K562 (cell line): ENCODE results near the gene SLC7A11. TPM values are rescaled to one million over a fixed set of nuclear protein-coding genes. Genes with fewer than 3 reads are reported as not detected.

Experiments used
- ATAC-seq: fragments of 200-7000 bp; cut with Tn5 transposase; 3 replicates; pipeline ENCODE4 v1.9.1; 2020; ENCODE audit warnings: moderate library complexity
- BruUV-seq: library from RNA; stranded (reverse); fragments of 400-500 nt; replicated peaks from 2 replicates; lab custom pipeline; 2021; lab: Mats Ljungman, UMichigan
- CTCF ChIA-PET: fragments of 300-600 bp; formaldehyde crosslinking; extraction: SDS; loops from one replicate; lab custom pipeline; 2021; ENCODE audit warnings: low intra/inter-chr PET ratio; lab: Yijun Ruan, JAX
- POLR2A ChIA-PET: fragments of 300-600, 350-650 bp; sonication (Branson Sonifier 250); formaldehyde crosslinking; extraction: SDS; loops from one replicate; lab custom pipeline; 2021; ENCODE audit warnings: antibody characterized with exemption, inconsistent platforms; lab: Yijun Ruan, JAX
- DNase-seq, 4 experiments: peaks; one replicate each; pipeline versions ENCODE4 v3.0.0 to v3.0.0-alpha.2; 2011 to 2018; ENCODE audit warnings: low spot score in 3 of 4, mixed read lengths in 3 of 4; ENCODE audit errors: extremely low read depth in 1 of 4
- FAIRE-seq: peaks from 2 replicates; lab custom pipeline; 2011; peaks lifted over from hg19 to GRCh38; lab: Jason Lieb, UNC
- H2AFZ ChIP-seq: 2 replicates; pipeline ENCODE4 v1.6.0; 2011; ENCODE audit warnings: low read depth, low read length, control low read depth, inconsistent platforms
- H3K27ac ChIP-seq: fragments of 200-600 bp; 3 replicates; pipeline ENCODE4 v1.8.0; 2011; ENCODE audit warnings: low read depth, mild to moderate bottlenecking, control low read depth, inconsistent platforms, low read length, moderate library complexity, mixed read lengths; ENCODE audit errors: extremely low read depth
- H3K27me3 ChIP-seq, 2 experiments: fragments of 300-600 bp in 1 of 2; 2 replicates in 1 of 2; 3 replicates in 1 of 2; pipeline versions ENCODE4 v1.6.0 to v1.8.0; 2011; ENCODE audit warnings: inconsistent platforms in 2 of 2, low read length in 2 of 2, mild to moderate bottlenecking in 1 of 2, mixed read lengths in 1 of 2, moderate library complexity in 1 of 2; ENCODE audit not compliant: control insufficient read depth in 2 of 2, insufficient read depth in 2 of 2
- H3K36me3 ChIP-seq: fragments of 300-600 bp; 3 replicates; pipeline ENCODE4 v1.8.0; 2011; ENCODE audit warnings: mild to moderate bottlenecking, low read length, inconsistent platforms; ENCODE audit not compliant: control insufficient read depth, insufficient read depth
- H3K4me1 ChIP-seq, 2 experiments: fragments of 200-600 bp in 1 of 2; replicated peaks in 1 of 2; 2 replicates in 1 of 2; 3 replicates in 1 of 2; pipeline versions ENCODE4 v1.5.1 to v1.8.0; 2011; ENCODE audit warnings: inconsistent platforms in 2 of 2, low read length in 2 of 2, mild to moderate bottlenecking in 1 of 2, mixed read lengths in 1 of 2, moderate library complexity in 1 of 2; ENCODE audit not compliant: control insufficient read depth in 2 of 2, insufficient read depth in 2 of 2
- H3K4me2 ChIP-seq: 2 replicates; pipeline ENCODE4 v1.6.1; 2011; ENCODE audit warnings: low read length, control low read depth, inconsistent platforms, mixed read lengths; ENCODE audit not compliant: insufficient read depth
- H3K4me3 ChIP-seq: fragments of 200-600 bp; sonication (generic), shearing (Covaris generic); 2 replicates; pipeline ENCODE4 v1.5.1; 2016; ENCODE audit warnings: control low read depth, inconsistent platforms
- H3K79me2 ChIP-seq: fragments of 200-600 bp; 3 replicates; pipeline ENCODE4 v1.8.0; 2011; ENCODE audit warnings: low read length, inconsistent platforms; ENCODE audit not compliant: control insufficient read depth, insufficient read depth
- H3K9ac ChIP-seq, 2 experiments: 2 replicates each; pipeline versions ENCODE4 v1.6.0 to v1.6.1; 2011; ENCODE audit warnings: low read depth in 2 of 2, low read length in 2 of 2, control low read depth in 1 of 2, inconsistent platforms in 1 of 2, mild to moderate bottlenecking in 1 of 2, mixed read lengths in 1 of 2; ENCODE audit not compliant: insufficient read depth in 1 of 2
- H3K9me1 ChIP-seq: one replicate; pipeline ENCODE4 v1.6.0; 2011; ENCODE audit warnings: inconsistent platforms, mild to moderate bottlenecking, low read length, moderate library complexity; ENCODE audit not compliant: control insufficient read depth, insufficient read depth
- H3K9me3 ChIP-seq: replicated peaks from 2 replicates; pipeline ENCODE4 v1.5.1; 2011; ENCODE audit warnings: low read depth, low read length, inconsistent platforms; ENCODE audit not compliant: control insufficient read depth, insufficient read depth
- H4K20me1 ChIP-seq: replicated peaks from 2 replicates; pipeline ENCODE4 v1.6.1; 2011; ENCODE audit warnings: low read length, inconsistent platforms, mixed read lengths; ENCODE audit not compliant: control insufficient read depth, insufficient read depth
- DNMT1 ChIP-seq: fragments of 450-650 bp; IDR thresholded peaks from 2 replicates; pipeline ENCODE4 v1.6.1; 2016; ENCODE audit warnings: antibody characterized with exemption, mild to moderate bottlenecking
- HNRNPUL1 ChIP-seq: fragments of 200-400 bp; formaldehyde crosslinking; IDR thresholded peaks from 2 replicates; pipeline ENCODE4 v1.6.1; 2017; ENCODE audit warnings: low read length
- RNF2 ChIP-seq: sonication (generic); IDR thresholded peaks from 2 replicates; pipeline ENCODE4 v1.6.1; 2016
- ZEB2 ChIP-seq: fragments of 450-650 bp; IDR thresholded peaks from 2 replicates; pipeline ENCODE4 v1.6.1; 2016
- ZNF174 ChIP-seq: fragments of 250-450 bp; sonication (Bioruptor Pico); IDR thresholded peaks from 2 replicates; pipeline ENCODE4 v1.4.0; 2020; ENCODE audit warnings: mild to moderate bottlenecking
- WGBS: fragments of 100-300 bp; shearing (Covaris generic); methylation state at CpG from one replicate; pipeline ENCODE4 v1.1.6; 2016; ENCODE audit warnings: low coverage, mixed read lengths; ENCODE audit not compliant: insufficient coverage; ENCODE audit errors: missing lambda C conversion rate; 5-methylcytosine and 5-hydroxymethylcytosine counted together
- in situ Hi-C: fragments of 300-500 bp; cut with MboI; formaldehyde crosslinking; loops from 4 replicates; pipeline ENCODE4 v1.15.0; 2018; ENCODE audit warnings: inconsistent platforms, mixed read lengths
- intact Hi-C: fragments of 100-400 bp; cut with micrococcal nuclease; formaldehyde crosslinking; loops from 2 replicates; pipeline ENCODE4 v1.14.2; 2022
- polyA plus RNA-seq, 8 experiments: library from polyadenylated mRNA; depleted of rRNA in 4 of 8; stranded (reverse) in 5 of 8; unstranded in 3 of 8; fragments of >200 nt; fragmentation: Nextera tagmentation in 2 of 8; fragmentation: Illumina TruSeq in 1 of 8; extraction: Ambion mirVana in 2 of 8; extraction: Trizol in 1 of 8; gene quantifications; 2 replicates each; pipeline versions ENCODE4 v1.2.1 to v1.2.3, GENCODE V29; 2011 to 2014; ENCODE audit warnings: inconsistent platforms in 1 of 8, missing spikeins in 1 of 8
- total RNA-seq, 7 experiments: library from RNA; depleted of rRNA in 6 of 7; stranded (reverse); fragments of >200 nt in 6 of 7; fragmentation: Illumina TruSeq in 2 of 7; extraction: Trizol in 2 of 7; gene quantifications; 2 replicates each; pipeline versions ENCODE4 v1.2.1 to v1.2.3, GENCODE V29; 2011 to 2021; ENCODE audit warnings: low replicate concordance in 1 of 7
- TF ChIP-seq, protein P1 (sequence below): fragments of 450-650 bp; IDR thresholded peaks from 2 replicates; pipeline ENCODE4 v1.6.1; 2017; ENCODE audit warnings: mild to moderate bottlenecking, moderate library complexity
- TF ChIP-seq, protein P2 (sequence below): fragments of 450-650 bp; IDR thresholded peaks from 2 replicates; pipeline ENCODE4 v1.6.1; 2016; ENCODE audit warnings: missing biosample characterization, missing genetic modification characterization
- TF ChIP-seq, protein P3 (sequence below): fragments of 250-450 bp; sonication (Bioruptor Pico); IDR thresholded peaks from 2 replicates; pipeline ENCODE4 v1.8.0; 2021; ENCODE audit warnings: moderate library complexity, mild to moderate bottlenecking, inconsistent platforms
- TF ChIP-seq, protein P4 (sequence below): fragments of 250-450 bp; sonication (Bioruptor Pico); IDR thresholded peaks from 2 replicates; pipeline ENCODE4 v1.4.0; 2020; ENCODE audit warnings: borderline replicate concordance
- TF ChIP-seq, protein P5 (sequence below): fragments of 450-650 bp; formaldehyde crosslinking; IDR thresholded peaks from 2 replicates; pipeline ENCODE4 v1.4.0; 2020; ENCODE audit warnings: mild to moderate bottlenecking, moderate library complexity
- TF ChIP-seq, protein P6 (sequence below): fragments of 250-450 bp; sonication (Bioruptor Pico); IDR thresholded peaks from 2 replicates; pipeline ENCODE4 v1.6.1; 2021; ENCODE audit warnings: mild to moderate bottlenecking

Gene SLC7A11
- total and polyA plus RNA-seq, 9 of the 15 experiments (the other 6 are each of a cell fraction or from before 2014, with no cell fraction given), result 4.5 to 26.1 (median 13.5) TPM

DNA sequence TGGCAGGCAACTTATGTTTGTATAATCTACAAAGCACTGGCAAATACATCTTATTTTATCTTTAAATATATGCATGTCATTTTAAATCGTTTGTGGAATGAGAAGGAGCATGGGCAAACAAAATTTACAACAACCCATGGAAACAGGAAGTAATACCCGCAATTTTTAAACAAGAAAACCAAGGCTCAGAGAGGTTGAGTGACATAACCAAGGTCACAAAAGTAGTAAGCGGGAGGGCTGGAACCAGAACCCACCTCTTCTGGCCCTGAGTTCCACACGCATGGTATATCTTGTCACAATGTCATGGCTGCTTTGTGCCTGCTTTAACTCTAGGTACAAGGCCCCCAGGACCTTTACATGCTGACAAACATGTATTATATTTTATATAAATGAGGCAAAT is 52.9 kb downstream of the SLC7A11 start:
- Histone ChIP-seq H3K4me3 (no peak overlapping the region), H3K9me3 (no peaks in the 10 kb centered on the region), H3K4me1 (0 out of 5 replicates have a peak, but pooled peaks cover 0 to 7% of the 10 kb centered on the region in 2 experiments), H3K4me2 (no peak overlapping the region), H3K79me2 (no peaks in the 10 kb centered on the region), H3K36me3 (peaks cover 6% of the 10 kb centered on the region; the same call in 1 of the 3 replicates), H2AFZ (no peak overlapping the region), H4K20me1 (no peaks in the 10 kb centered on the region), H3K27ac (no peak overlapping the region), H3K9ac (no peak overlapping the region), H3K27me3 (no peaks in the 10 kb centered on the region), H3K9me1 (no peaks in the 10 kb centered on the region)
- DNase-seq (no peak), FAIRE-seq (no peak), ATAC-seq (no peak)
- BruUV-seq, result no TSS peak
- intact Hi-C loops (no loop called here), in situ Hi-C loops (no loop called here)
- ChIA-PET POLR2A (no interaction called here), CTCF (no interaction called here)
- WGBS, result 79% methylated on average over 4 of the region's 4 CpGs
- no peak for TF ChIP-seq HNRNPUL1
- TF ChIP-seq, protein P1, sequence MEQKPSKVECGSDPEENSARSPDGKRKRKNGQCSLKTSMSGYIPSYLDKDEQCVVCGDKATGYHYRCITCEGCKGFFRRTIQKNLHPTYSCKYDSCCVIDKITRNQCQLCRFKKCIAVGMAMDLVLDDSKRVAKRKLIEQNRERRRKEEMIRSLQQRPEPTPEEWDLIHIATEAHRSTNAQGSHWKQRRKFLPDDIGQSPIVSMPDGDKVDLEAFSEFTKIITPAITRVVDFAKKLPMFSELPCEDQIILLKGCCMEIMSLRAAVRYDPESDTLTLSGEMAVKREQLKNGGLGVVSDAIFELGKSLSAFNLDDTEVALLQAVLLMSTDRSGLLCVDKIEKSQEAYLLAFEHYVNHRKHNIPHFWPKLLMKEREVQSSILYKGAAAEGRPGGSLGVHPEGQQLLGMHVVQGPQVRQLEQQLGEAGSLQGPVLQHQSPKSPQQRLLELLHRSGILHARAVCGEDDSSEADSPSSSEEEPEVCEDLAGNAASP, result no peak
- TF ChIP-seq, protein P2, sequence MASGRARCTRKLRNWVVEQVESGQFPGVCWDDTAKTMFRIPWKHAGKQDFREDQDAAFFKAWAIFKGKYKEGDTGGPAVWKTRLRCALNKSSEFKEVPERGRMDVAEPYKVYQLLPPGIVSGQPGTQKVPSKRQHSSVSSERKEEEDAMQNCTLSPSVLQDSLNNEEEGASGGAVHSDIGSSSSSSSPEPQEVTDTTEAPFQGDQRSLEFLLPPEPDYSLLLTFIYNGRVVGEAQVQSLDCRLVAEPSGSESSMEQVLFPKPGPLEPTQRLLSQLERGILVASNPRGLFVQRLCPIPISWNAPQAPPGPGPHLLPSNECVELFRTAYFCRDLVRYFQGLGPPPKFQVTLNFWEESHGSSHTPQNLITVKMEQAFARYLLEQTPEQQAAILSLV (tag), result no peak
- TF ChIP-seq, protein P3, sequence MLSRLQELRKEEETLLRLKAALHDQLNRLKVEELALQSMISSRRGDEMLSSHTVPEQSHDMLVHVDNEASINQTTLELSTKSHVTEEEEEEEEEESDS (CRISPR knock-in tag), result no peak
- no peak for TF ChIP-seq ZEB2
- TF ChIP-seq ZNF174, result no peak
- TF ChIP-seq, protein P4, sequence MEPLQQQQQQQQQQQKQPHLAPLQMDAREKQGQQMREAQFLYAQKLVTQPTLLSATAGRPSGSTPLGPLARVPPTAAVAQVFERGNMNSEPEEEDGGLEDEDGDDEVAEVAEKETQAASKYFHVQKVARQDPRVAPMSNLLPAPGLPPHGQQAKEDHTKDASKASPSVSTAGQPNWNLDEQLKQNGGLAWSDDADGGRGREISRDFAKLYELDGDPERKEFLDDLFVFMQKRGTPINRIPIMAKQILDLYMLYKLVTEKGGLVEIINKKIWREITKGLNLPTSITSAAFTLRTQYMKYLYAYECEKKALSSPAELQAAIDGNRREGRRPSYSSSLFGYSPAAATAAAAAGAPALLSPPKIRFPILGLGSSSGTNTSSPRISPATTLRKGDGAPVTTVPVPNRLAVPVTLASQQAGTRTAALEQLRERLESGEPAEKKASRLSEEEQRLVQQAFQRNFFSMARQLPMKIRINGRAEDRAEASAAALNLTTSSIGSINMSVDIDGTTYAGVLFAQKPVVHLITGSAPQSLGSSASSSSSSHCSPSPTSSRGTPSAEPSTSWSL, result no peak
- TF ChIP-seq, protein P5, sequence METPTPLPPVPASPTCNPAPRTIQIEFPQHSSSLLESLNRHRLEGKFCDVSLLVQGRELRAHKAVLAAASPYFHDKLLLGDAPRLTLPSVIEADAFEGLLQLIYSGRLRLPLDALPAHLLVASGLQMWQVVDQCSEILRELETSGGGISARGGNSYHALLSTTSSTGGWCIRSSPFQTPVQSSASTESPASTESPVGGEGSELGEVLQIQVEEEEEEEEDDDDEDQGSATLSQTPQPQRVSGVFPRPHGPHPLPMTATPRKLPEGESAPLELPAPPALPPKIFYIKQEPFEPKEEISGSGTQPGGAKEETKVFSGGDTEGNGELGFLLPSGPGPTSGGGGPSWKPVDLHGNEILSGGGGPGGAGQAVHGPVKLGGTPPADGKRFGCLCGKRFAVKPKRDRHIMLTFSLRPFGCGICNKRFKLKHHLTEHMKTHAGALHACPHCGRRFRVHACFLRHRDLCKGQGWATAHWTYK, result no peak
- no peak for TF ChIP-seq RNF2
- TF ChIP-seq DNMT1, result no peak
- TF ChIP-seq, protein P6, sequence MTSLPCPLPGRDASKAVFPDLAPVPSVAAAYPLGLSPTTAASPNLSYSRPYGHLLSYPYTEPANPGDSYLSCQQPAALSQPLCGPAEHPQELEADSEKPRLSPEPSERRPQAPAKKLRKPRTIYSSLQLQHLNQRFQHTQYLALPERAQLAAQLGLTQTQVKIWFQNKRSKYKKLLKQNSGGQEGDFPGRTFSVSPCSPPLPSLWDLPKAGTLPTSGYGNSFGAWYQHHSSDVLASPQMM (CRISPR knock-in tag), result no peak
